Right lobe of liver (tissue), 4 donors: ENCODE results near the gene HDGF.

Experiments used
- POLR2A ChIP-seq: fragments of 450-650 bp; IDR thresholded peaks from one replicate; pipeline ENCODE4 v1.6.1; 2017; ENCODE audit warnings: antibody characterized with exemption, mild to moderate bottlenecking
- TF ChIP-seq, protein P1 (sequence below), 4 donors: fragments of 200-600 bp in 3 of 4; fragments of 450-650 bp in 1 of 4; IDR thresholded peaks; one replicate each; pipeline versions ENCODE4 v1.5.1 to v1.8.0; 2016 to 2022; ENCODE audit warnings: antibody characterized with exemption in 4 of 4, mild to moderate bottlenecking in 2 of 4
- donor health status: DM: no; HTN: no; CAD: no.
- donor health status: DM: no; HTN: no; CAD: no.
- donor health status: DM: no; HTN: yes; CAD: no.

DNA sequence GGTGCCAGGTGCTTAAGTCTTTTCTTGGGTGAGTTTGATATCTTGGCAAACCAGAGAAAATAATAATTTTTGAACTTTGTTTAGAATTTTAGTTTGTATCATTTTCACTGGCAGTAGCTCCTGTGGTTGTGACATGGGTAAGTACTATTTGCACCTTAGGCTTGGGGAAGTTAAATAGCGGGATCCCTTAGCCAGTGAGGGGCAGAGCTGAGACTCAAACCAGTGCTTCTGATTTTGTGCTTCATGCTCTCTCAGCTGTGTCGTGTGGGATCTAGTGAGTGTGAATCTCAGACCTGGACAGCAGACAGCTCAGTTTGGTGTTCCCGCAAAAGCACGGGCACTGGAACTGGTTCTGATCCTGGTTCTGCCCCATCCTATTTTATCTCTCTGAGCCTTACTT, 25.5 kb upstream of the HDGF start:
- TF ChIP-seq, protein P1, sequence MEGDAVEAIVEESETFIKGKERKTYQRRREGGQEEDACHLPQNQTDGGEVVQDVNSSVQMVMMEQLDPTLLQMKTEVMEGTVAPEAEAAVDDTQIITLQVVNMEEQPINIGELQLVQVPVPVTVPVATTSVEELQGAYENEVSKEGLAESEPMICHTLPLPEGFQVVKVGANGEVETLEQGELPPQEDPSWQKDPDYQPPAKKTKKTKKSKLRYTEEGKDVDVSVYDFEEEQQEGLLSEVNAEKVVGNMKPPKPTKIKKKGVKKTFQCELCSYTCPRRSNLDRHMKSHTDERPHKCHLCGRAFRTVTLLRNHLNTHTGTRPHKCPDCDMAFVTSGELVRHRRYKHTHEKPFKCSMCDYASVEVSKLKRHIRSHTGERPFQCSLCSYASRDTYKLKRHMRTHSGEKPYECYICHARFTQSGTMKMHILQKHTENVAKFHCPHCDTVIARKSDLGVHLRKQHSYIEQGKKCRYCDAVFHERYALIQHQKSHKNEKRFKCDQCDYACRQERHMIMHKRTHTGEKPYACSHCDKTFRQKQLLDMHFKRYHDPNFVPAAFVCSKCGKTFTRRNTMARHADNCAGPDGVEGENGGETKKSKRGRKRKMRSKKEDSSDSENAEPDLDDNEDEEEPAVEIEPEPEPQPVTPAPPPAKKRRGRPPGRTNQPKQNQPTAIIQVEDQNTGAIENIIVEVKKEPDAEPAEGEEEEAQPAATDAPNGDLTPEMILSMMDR (IDR thresholded peaks at IDR 0.05): no peak
- TF ChIP-seq POLR2A: no peak
